ENCODE results near the gene TP53TG5. TPM values are rescaled to one million over a fixed set of nuclear protein-coding genes. Genes with fewer than 3 reads are reported as not detected.
"Not testable (repeated sequence)": the region's sequence is repeated elsewhere in the genome, so short reads cannot be mapped to it uniquely, and the experiment has no call there.

The TP53TG5 gene
- total RNA-seq, 2 experiments from 2014 or later = not detected

- H3K4me3 ChIP-seq (ENCODE audit: low read depth, low read length, poor library complexity, severe bottlenecking) = no peak overlapping the region
- no peak for DNase-seq (ENCODE audit: low spot score)
- TF ChIP-seq CTCF (conservative IDR thresholded peaks at IDR 0.05; ENCODE audit: low read length) (no peak), EZH2phosphoT487 (IDR thresholded peaks at IDR 0.05; ENCODE audit: borderline replicate concordance, low read depth, low read length) (no peak)
- H3K79me2 ChIP-seq (ENCODE audit: insufficient read depth, low read depth, low read length) = no peaks in the 10 kb centered on the region
- no peaks in the 10 kb centered on the region for H4K20me1 ChIP-seq (ENCODE audit: insufficient read depth, low read length)
- BruUV-seq (replicated peaks) = no TSS peak
- no peak overlapping the region for H3K4me2 ChIP-seq (ENCODE audit: low read length)
- H2AFZ ChIP-seq (ENCODE audit: low read length) = no peak overlapping the region
- no peak overlapping the region for H3K27ac ChIP-seq (ENCODE audit: low read depth, low read length, poor library complexity, severe bottlenecking)
- no peaks in the 10 kb centered on the region for H3K36me3 ChIP-seq (ENCODE audit: insufficient read depth, low read length)
- ChIA-PET POLR2A (interaction anchor here (1.2 kb wide), 1 partner anchor 16 kb away, joined by 3 read pairs; no protein-coding TSS in a partner anchor), CTCF (ENCODE audit: unreplicated experiment) (no interaction called here)
- H3K9me3 ChIP-seq (ENCODE audit: low read length) = no peaks in the 10 kb centered on the region
- intact Hi-C loops (cut with micrococcal nuclease; ENCODE audit: unreplicated experiment) = no loop called here
- no peaks in the 10 kb centered on the region for H3K9me2 ChIP-seq (ENCODE audit: insufficient read depth, low read length)
- H3K4me1 ChIP-seq (ENCODE audit: insufficient read depth, low read length, poor library complexity, severe bottlenecking) = no peaks in the 10 kb centered on the region
Measured at GRCh38 chr20:45354423-45355208, 23.5 kb downstream of the TP53TG5 start.

GRCh38 chr20:45353746-45354145 lies 24.4 kb downstream of the TP53TG5 start:
- POLR2A ChIA-PET = no interaction called here
- TF ChIP-seq CTCF (conservative IDR thresholded peaks at IDR 0.05; ENCODE audit: low read length) (no peak), EZH2phosphoT487 (IDR thresholded peaks at IDR 0.05; ENCODE audit: borderline replicate concordance, low read depth, low read length) (no peak)
- no peak overlapping the region for H3K4me3 ChIP-seq (ENCODE audit: low read depth, low read length, poor library complexity, severe bottlenecking)
- no peaks in the 10 kb centered on the region for H3K36me3 ChIP-seq (ENCODE audit: insufficient read depth, low read length)
- no peaks in the 10 kb centered on the region for H3K9me2 ChIP-seq (ENCODE audit: insufficient read depth, low read length)
- no peaks in the 10 kb centered on the region for H3K79me2 ChIP-seq (ENCODE audit: insufficient read depth, low read depth, low read length)
- intact Hi-C loops (cut with micrococcal nuclease; ENCODE audit: unreplicated experiment) = no loop called here
- H3K27ac ChIP-seq (ENCODE audit: low read depth, low read length, poor library complexity, severe bottlenecking) = no peak overlapping the region
- no TSS peak for BruUV-seq (replicated peaks)
- H2AFZ ChIP-seq (ENCODE audit: low read length) = no peak overlapping the region
- H3K9me3 ChIP-seq (ENCODE audit: low read length) = no peaks in the 10 kb centered on the region
- H3K4me1 ChIP-seq (ENCODE audit: insufficient read depth, low read length, poor library complexity, severe bottlenecking) = no peaks in the 10 kb centered on the region
- CTCF ChIA-PET (ENCODE audit: unreplicated experiment) = no interaction called here
- H4K20me1 ChIP-seq (ENCODE audit: insufficient read depth, low read length) = no peaks in the 10 kb centered on the region
- DNase-seq (ENCODE audit: low spot score) = no peak
- no peak overlapping the region for H3K4me2 ChIP-seq (ENCODE audit: low read length)

GRCh38 chr20:45352729-45353128 lies 25.4 kb downstream of the TP53TG5 start:
- Histone ChIP-seq H3K4me3 (ENCODE audit: low read depth, low read length, poor library complexity, severe bottlenecking) (no peak overlapping the region), H3K9me3 (ENCODE audit: low read length) (no peaks in the 10 kb centered on the region), H3K4me1 (ENCODE audit: insufficient read depth, low read length, poor library complexity, severe bottlenecking) (no peaks in the 10 kb centered on the region), H4K20me1 (ENCODE audit: insufficient read depth, low read length) (no peaks in the 10 kb centered on the region), H3K36me3 (ENCODE audit: insufficient read depth, low read length) (no peaks in the 10 kb centered on the region), H3K79me2 (ENCODE audit: insufficient read depth, low read depth, low read length) (no peaks in the 10 kb centered on the region), H2AFZ (ENCODE audit: low read length) (no peak overlapping the region), H3K9me2 (ENCODE audit: insufficient read depth, low read length) (no peaks in the 10 kb centered on the region), H3K27ac (ENCODE audit: low read depth, low read length, poor library complexity, severe bottlenecking) (no peak overlapping the region), H3K4me2 (ENCODE audit: low read length) (no peak overlapping the region)
- DNase-seq (ENCODE audit: low spot score) = no peak
- BruUV-seq (replicated peaks) = no TSS peak
- CTCF ChIA-PET (ENCODE audit: unreplicated experiment) = no interaction called here
- intact Hi-C loops (cut with micrococcal nuclease; ENCODE audit: unreplicated experiment) = no loop called here
- TF ChIP-seq CTCF (conservative IDR thresholded peaks at IDR 0.05; ENCODE audit: low read length) = no peak
- TF ChIP-seq EZH2phosphoT487 (IDR thresholded peaks at IDR 0.05; ENCODE audit: borderline replicate concordance, low read depth, low read length) = no peak
- POLR2A ChIA-PET = interaction anchor here (0.5 to 0.7 kb wide), 2 partner anchors 10 to 1146 kb away, joined by 3 to 4 read pairs; partner anchors contain the start of gene SYS1

GRCh38 chr20:45350795-45351194 lies 27.3 kb downstream of the TP53TG5 start:
- H3K9me2 ChIP-seq (ENCODE audit: insufficient read depth, low read length); H3K4me1 ChIP-seq (ENCODE audit: insufficient read depth, low read length, poor library complexity, severe bottlenecking); H3K4me2 ChIP-seq (ENCODE audit: low read length); intact Hi-C loops (cut with micrococcal nuclease; ENCODE audit: unreplicated experiment); POLR2A ChIA-PET; H2AFZ ChIP-seq (ENCODE audit: low read length); H3K4me3 ChIP-seq (ENCODE audit: low read depth, low read length, poor library complexity, severe bottlenecking); CTCF ChIA-PET (ENCODE audit: unreplicated experiment); H3K79me2 ChIP-seq (ENCODE audit: insufficient read depth, low read depth, low read length); H3K9me3 ChIP-seq (ENCODE audit: low read length); H4K20me1 ChIP-seq (ENCODE audit: insufficient read depth, low read length); DNase-seq (ENCODE audit: low spot score); H3K27ac ChIP-seq (ENCODE audit: low read depth, low read length, poor library complexity, severe bottlenecking); BruUV-seq (replicated peaks); H3K36me3 ChIP-seq (ENCODE audit: insufficient read depth, low read length): not testable (repeated sequence)
